Heart left ventricle (tissue), 16 donors: ENCODE measurements around the gene KCNQ1. TPM values are rescaled to one million over a fixed set of nuclear protein-coding genes. Genes with fewer than 3 reads are reported as not detected.

Source experiments
- ATAC-seq, 4 donors: fragments of 200-7000 bp; cut with Tn5 transposase; one replicate each; pipeline ENCODE4 v1.9.1; 2020 to 2022; ENCODE audit warnings: moderate library complexity in 4 of 4, mild to moderate bottlenecking in 3 of 4, moderate number of reproducible peaks in 1 of 4
- DNase-seq, 5 donors: peaks; one replicate each; pipeline ENCODE4 v3.0.0-alpha.2; 2020
- H3K27ac ChIP-seq, 12 donors: fragments of 200-600 bp; sonication (generic) in 4 of 12; one replicate each; pipeline versions ENCODE4 v1.5.0 to v1.8.0; 2016 to 2022; ENCODE audit warnings: mild to moderate bottlenecking in 2 of 12
- H3K27me3 ChIP-seq, 9 donors: fragments of 200-600 bp; sonication (generic) in 2 of 9; one replicate each; pipeline versions ENCODE4 v1.5.1 to v1.8.0; 2016 to 2022; ENCODE audit warnings: mild to moderate bottlenecking in 3 of 9
- H3K36me3 ChIP-seq, 9 donors: fragments of 200-600 bp; sonication (generic) in 2 of 9; one replicate each; pipeline versions ENCODE4 v1.5.0 to v1.8.0; 2018 to 2022; ENCODE audit warnings: mild to moderate bottlenecking in 2 of 9
- H3K4me1 ChIP-seq, 12 donors: fragments of 200-600 bp; sonication (generic) in 4 of 12; one replicate each; pipeline versions ENCODE4 v1.5.0 to v1.8.0; 2016 to 2022; ENCODE audit warnings: mild to moderate bottlenecking in 3 of 12
- H3K4me3 ChIP-seq, 12 donors: fragments of 200-600 bp; sonication (generic) in 4 of 12; one replicate each; pipeline versions ENCODE4 v1.5.0 to v1.8.0; 2017 to 2022; ENCODE audit warnings: mild to moderate bottlenecking in 9 of 12, moderate library complexity in 4 of 12
- H3K9me3 ChIP-seq, 12 donors: fragments of 200-600 bp; sonication (generic) in 4 of 12; one replicate each; pipeline versions ENCODE4 v1.5.0 to v1.8.0; 2016 to 2022; ENCODE audit warnings: mild to moderate bottlenecking in 1 of 12
- POLR2A ChIP-seq, 2 donors: fragments of 450-650 bp; IDR thresholded peaks; one replicate each; pipeline ENCODE4 v1.6.1; 2017; ENCODE audit warnings: antibody characterized with exemption in 2 of 2, mild to moderate bottlenecking in 2 of 2, moderate library complexity in 2 of 2
- whole genome bisulfite sequencing, 4 donors: extraction: QIAGEN DNeasy Blood & Tissue Kit in 2 of 4; methylation state at CpG; one replicate each; pipeline versions ENCODE4 v1.1.5 to v1.1.7; 2013 to 2018; 5-methylcytosine and 5-hydroxymethylcytosine counted together
- intact Hi-C, 10 donors: fragments of 100-400 bp; cut with DNase I; formaldehyde crosslinking; loops; one replicate each; pipeline versions ENCODE4 v1.11.1 to v1.14.2; 2022
- polyA plus RNA-seq, 2 donors: library from polyadenylated mRNA; stranded (reverse); fragments of 200-250 nt; gene quantifications; one replicate each; pipeline ENCODE4 v1.2.3, GENCODE V29; 2013
- total RNA-seq, 9 donors: library from RNA; depleted of rRNA in 2 of 9; stranded (reverse); fragments of >200 nt in 2 of 9; fragmentation: NEBNext Ultra II Directional in 3 of 9; extraction: Animal tissue kit (Norgen Biotek cat#: 25700) in 3 of 9; gene quantifications; one replicate each; pipeline versions ENCODE4 v1.1.0 to v1.2.4, GENCODE V29; 2016 to 2023
- TF ChIP-seq, protein P1 (sequence below), 12 donors: fragments of 200-600 bp; sonication (generic) in 4 of 12; IDR thresholded peaks; one replicate each; pipeline versions ENCODE4 v1.5.0 to v1.8.0; 2018 to 2022; ENCODE audit warnings: antibody characterized with exemption in 12 of 12, mild to moderate bottlenecking in 5 of 12
- donor health status: ischemic (EF 13 %, LVEDD 7.1; RV severe dilation, severe dysfunction).
- donor health status: healthy with polysubstance abuse.
- donor health status: DM: no; HTN: yes; CAD: no.
- donor health status: DM: no; HTN: no; CAD: no.
- donor health status: ischemic (EF 25% LVEDD 6.9; RV normal size, moderate dysfunction).
- donor health status: ischemic (EF 25% LVEDD 5.7; RV mildly dilated, moderate dysfunction).
- donor health status: healthy.
- donor health status: DM: yes; HTN: yes; CAD: no.
- donor health status: ischemic (EF 35%, LVEDD 5.7; RV mildly dilated, moderate dysfunction).
- donor health status: nonischemic (EF 11% LVEDD 7.7; RV severe dilation, severe dysfunction).
- donor health status: DM: yes; HTN: yes; CAD: no.
- donor health status: PGD.
- donor health status: ischemic (EF 29% LVEDD 5.4; RV normal size, mild dysfunction).
- donor health status: nonischemic (EF 23%, LVEDD 6.1; RV moderate dilation, normal function).

KCNQ1 gene
- total and polyA plus RNA-seq, 11 donors, result 18.6 to 42.4 (median 31.4) TPM

- intact Hi-C loops, result loop anchor here in 6 of 10 donors (5.0 to 10.0 kb wide), 5 partner anchors 32 to 225 kb away; partner anchors contain the start of gene KCNQ1 (in 1 of the 6)
- WGBS, 4 donors, result 18 to 26% (median 22%) methylated on average over 6 to 16 of the region's 16 CpGs
- peaks cover 0 to 60% (median 44%) of the 10 kb centered on the region in 12 donors for H3K4me1 ChIP-seq
- H3K9me3 ChIP-seq, result no peaks in the 10 kb centered on the region
- H3K36me3 ChIP-seq, result no peaks in the 10 kb centered on the region
- ATAC-seq (peak; percentile 77 to 88 (median 81)), DNase-seq (peak; percentile 63 to 89 (median 81))
- peak overlapping the region in 9 of 12 donors; percentile 37 to 79 (median 57) for H3K27ac ChIP-seq
- peak overlapping the region in 1 of 12 donors; percentile 20 for H3K4me3 ChIP-seq
- H3K27me3 ChIP-seq, result no peaks in the 10 kb centered on the region
- TF ChIP-seq, protein P1, sequence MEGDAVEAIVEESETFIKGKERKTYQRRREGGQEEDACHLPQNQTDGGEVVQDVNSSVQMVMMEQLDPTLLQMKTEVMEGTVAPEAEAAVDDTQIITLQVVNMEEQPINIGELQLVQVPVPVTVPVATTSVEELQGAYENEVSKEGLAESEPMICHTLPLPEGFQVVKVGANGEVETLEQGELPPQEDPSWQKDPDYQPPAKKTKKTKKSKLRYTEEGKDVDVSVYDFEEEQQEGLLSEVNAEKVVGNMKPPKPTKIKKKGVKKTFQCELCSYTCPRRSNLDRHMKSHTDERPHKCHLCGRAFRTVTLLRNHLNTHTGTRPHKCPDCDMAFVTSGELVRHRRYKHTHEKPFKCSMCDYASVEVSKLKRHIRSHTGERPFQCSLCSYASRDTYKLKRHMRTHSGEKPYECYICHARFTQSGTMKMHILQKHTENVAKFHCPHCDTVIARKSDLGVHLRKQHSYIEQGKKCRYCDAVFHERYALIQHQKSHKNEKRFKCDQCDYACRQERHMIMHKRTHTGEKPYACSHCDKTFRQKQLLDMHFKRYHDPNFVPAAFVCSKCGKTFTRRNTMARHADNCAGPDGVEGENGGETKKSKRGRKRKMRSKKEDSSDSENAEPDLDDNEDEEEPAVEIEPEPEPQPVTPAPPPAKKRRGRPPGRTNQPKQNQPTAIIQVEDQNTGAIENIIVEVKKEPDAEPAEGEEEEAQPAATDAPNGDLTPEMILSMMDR (IDR thresholded peaks at IDR 0.05), result no peak
- TF ChIP-seq POLR2A (IDR thresholded peaks at IDR 0.05), result no peak
Observed at GRCh38 chr11:2509481-2510001, 64.7 kb downstream of the KCNQ1 start.

DNA sequence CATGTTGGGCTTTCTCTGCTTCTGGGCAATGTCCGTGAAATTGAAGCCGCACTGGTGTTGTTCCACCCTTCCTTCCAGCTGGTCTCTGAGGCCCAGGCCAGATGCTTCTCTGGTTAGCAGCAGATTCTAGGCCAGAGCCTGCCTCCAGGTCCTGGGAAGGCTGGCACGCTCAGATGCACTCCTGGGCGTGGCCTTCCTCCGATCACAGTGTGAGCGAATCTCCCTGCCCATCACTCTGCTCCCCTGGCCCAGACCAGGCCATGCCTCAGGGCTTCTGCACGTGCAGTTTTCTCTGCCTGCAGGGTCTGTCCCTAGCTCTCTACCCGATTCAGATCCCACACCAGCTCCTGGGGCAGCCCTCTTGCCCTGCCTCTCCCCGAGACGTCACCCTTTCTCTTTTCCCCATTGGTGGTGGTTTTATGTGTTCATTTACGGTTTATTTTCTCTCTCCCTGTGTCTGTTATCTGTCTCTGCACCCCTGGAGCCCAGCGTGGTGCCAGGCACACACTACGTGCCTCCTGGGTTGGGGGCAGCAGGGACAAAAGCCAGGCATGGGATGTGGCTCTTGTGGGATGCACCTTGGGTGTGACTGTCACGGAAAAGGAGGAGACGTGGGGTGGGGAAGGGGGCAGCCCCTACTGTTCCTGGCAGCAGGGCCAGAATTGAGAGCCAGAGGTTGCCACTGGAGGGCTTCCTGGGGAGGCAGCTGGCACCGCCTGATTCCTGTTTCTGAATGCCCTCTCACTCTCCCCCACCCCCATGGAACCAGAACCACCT, 66.0 kb downstream of the KCNQ1 start:
- H3K4me1 ChIP-seq, result peaks cover 0 to 73% (median 52%) of the 10 kb centered on the region in 12 donors
- TF ChIP-seq, protein P1 (IDR thresholded peaks at IDR 0.05), result no peak
- no peak for TF ChIP-seq POLR2A (IDR thresholded peaks at IDR 0.05)
- peak overlapping the region in 10 of 12 donors; percentile 32 to 79 (median 77) for H3K27ac ChIP-seq
- peak in 1 of 4 donors; percentile 4 for ATAC-seq
- no peaks in the 10 kb centered on the region for H3K27me3 ChIP-seq
- H3K4me3 ChIP-seq, result no peak overlapping the region
- no peaks in the 10 kb centered on the region for H3K36me3 ChIP-seq
- H3K9me3 ChIP-seq, result no peaks in the 10 kb centered on the region
- intact Hi-C loops, result loop anchor here in 6 of 10 donors (5.0 to 10.0 kb wide), 4 partner anchors 34 to 226 kb away; partner anchors contain the start of gene KCNQ1 (in 1 of the 6)
- WGBS, 4 donors, result 68 to 80% (median 73%) methylated on average over 16 of the region's 16 CpGs
- DNase-seq, result peak; percentile 15 to 54 (median 31)

DNA sequence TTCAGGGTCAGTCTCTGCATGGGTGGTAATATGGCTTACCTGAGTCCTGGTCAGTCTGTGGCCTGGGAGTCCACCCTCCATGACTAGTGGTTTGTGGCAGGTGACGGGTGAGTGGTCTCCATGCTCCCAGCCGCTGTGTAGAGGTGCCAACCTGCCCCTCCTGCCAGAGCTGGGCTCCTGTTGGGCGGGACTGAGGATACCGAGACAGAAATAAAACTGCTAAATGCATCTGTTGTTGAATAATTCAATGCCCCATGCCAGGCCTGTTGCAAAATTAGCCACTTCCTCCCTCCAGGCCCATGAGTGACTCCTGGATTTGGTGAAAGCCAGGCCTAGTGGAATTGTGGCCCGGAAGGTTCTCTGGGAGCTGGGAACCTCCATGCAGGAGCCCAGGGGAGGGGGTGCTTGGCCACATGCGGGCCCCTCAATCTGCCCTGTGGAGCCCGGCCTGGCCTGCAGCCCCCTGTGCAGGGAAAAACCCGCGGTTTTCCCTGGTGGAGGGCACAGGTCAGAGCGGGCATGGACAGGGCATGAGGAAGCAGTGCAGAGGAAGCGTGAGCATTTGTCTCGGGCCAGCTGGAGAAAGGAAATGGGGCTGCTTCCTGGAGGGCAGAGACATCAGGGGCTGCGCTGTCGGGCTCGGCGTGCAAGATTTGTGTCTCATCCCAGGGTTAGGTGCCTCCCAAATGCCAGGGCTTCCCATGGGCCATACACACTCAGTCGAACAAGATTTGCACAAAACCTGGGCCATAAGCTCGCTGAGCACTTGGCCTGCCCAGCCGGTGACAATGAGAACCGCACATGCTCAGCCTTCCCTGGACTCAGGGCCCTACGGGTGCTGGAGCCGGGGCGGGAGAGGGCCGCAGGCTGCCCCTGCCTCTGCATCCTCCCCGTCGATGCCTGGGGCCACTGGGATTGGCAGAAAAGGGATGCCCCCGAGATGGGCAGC, 66.9 kb downstream of the KCNQ1 start:
- Histone ChIP-seq H3K27ac (peak overlapping the region in 11 of 12 donors; percentile 32 to 79 (median 77)), H3K4me3 (no peak overlapping the region), H3K4me1 (peaks cover 0 to 79% (median 53%) of the 10 kb centered on the region in 12 donors), H3K9me3 (no peaks in the 10 kb centered on the region), H3K27me3 (no peaks in the 10 kb centered on the region), H3K36me3 (no peaks in the 10 kb centered on the region)
- no peak for TF ChIP-seq POLR2A (IDR thresholded peaks at IDR 0.05)
- TF ChIP-seq, protein P1 (IDR thresholded peaks at IDR 0.05), result no peak
- DNase-seq (peak; percentile 40 to 72 (median 63)), ATAC-seq (peak; percentile 40 to 67 (median 48))
- intact Hi-C loops, result loop anchor here in 6 of 10 donors (5.0 to 10.0 kb wide), 4 partner anchors 34 to 227 kb away; partner anchors contain the start of gene KCNQ1 (in 1 of the 6)
- 67 to 74% (median 72%) methylated on average over 20 to 27 of the region's 27 CpGs for WGBS, 4 donors
